ENCODE data around the gene ZNF710. TPM values are rescaled to one million over a fixed set of nuclear protein-coding genes. Genes with fewer than 3 reads are reported as not detected.

ZNF710 gene
- total and polyA plus RNA-seq, 2 of the 13 experiments (the other 11 are each of a cell fraction or from before 2014, with no cell fraction given), result 4.7 to 20.6 TPM

- peak; percentile 50 for TF ChIP-seq ARID4A (CRISPR knock-in tag; IDR thresholded peaks at IDR 0.05; ENCODE audit: borderline replicate concordance)
- no peak for TF ChIP-seq ZNF317 (CRISPR knock-in tag; IDR thresholded peaks at IDR 0.05)
- no peak for TF ChIP-seq ZNF101 (CRISPR knock-in tag; IDR thresholded peaks at IDR 0.05; ENCODE audit: borderline replicate concordance, low read depth)
- peak; percentile 10; the same call in 1 of the 2 replicates for TF ChIP-seq ZNF331 (CRISPR knock-in tag; IDR thresholded peaks at IDR 0.05)
- TF ChIP-seq HOMEZ (CRISPR knock-in tag; IDR thresholded peaks at IDR 0.05; ENCODE audit: low read depth), result peak; percentile 17; the same call in 1 of the 2 replicates
- peak; percentile 85 for TF ChIP-seq ELF3 (CRISPR knock-in tag; IDR thresholded peaks at IDR 0.05)
- TF ChIP-seq ZNF7 (CRISPR knock-in tag; IDR thresholded peaks at IDR 0.05), result no peak
- peak; percentile 46; the same call in 1 of the 2 replicates for TF ChIP-seq HDAC1 (CRISPR knock-in tag; IDR thresholded peaks at IDR 0.05)
- no peak for TF ChIP-seq KLF9 (CRISPR knock-in tag; IDR thresholded peaks at IDR 0.05; ENCODE audit: low read depth)
- TF ChIP-seq HNRNPK (IDR thresholded peaks at IDR 0.05; ENCODE audit: low read depth, low read length, poor library complexity, severe bottlenecking), result no peak
- TF ChIP-seq HMG20B (CRISPR knock-in tag; conservative IDR thresholded peaks at IDR 0.05), result 0 out of 2 replicates have a peak, but pooled peaks have one; percentile 19
- no peak for TF ChIP-seq ATM (IDR thresholded peaks at IDR 0.05; ENCODE audit: borderline replicate concordance)
- no peak for TF ChIP-seq GATAD1 (CRISPR knock-in tag; IDR thresholded peaks at IDR 0.05)
- TF ChIP-seq MTA3 (CRISPR knock-in tag; IDR thresholded peaks at IDR 0.05), result no peak
- peak; percentile 42 for TF ChIP-seq KMT2A (CRISPR knock-in tag; IDR thresholded peaks at IDR 0.05)
- TF ChIP-seq ZNF281 (CRISPR knock-in tag; IDR thresholded peaks at IDR 0.05; ENCODE audit: borderline replicate concordance), result no peak
- no peak for TF ChIP-seq ZBTB49 (CRISPR knock-in tag; IDR thresholded peaks at IDR 0.05; ENCODE audit: borderline replicate concordance)
These were observed 34.1 kb downstream of the ZNF710 start (continued) for GRCh38 chr15:90035095-90035839.

All from HepG2 (cell line).